Adrenal gland (tissue), 12 donors: ENCODE measurements around the gene ROCK2. TPM values are rescaled to one million over a fixed set of nuclear protein-coding genes. Genes with fewer than 3 reads are reported as not detected.

ENCODE experiments used
- DNase-seq, 7 donors: peaks; one replicate each; pipeline ENCODE4 v3.0.0-alpha.2; 2019 to 2020
- H3K27ac ChIP-seq, 5 donors: fragments of 200-600 bp; sonication (generic) in 4 of 5; 1 replicate in 3 of 5; 2 replicates in 2 of 5; pipeline versions ENCODE4 v1.5.1 to v1.8.0; 2016 to 2020; ENCODE audit warnings: mild to moderate bottlenecking in 1 of 5
- H3K27me3 ChIP-seq: fragments of 200-600 bp; 2 replicates; pipeline ENCODE4 v1.8.0; 2021
- H3K36me3 ChIP-seq, 2 donors: fragments of 200-600 bp; replicated peaks in 1 of 2; 1 replicate in 1 of 2; 2 replicates in 1 of 2; pipeline versions ENCODE4 v1.5.1 to v1.8.0; 2018 to 2022
- H3K4me1 ChIP-seq, 2 donors: fragments of 200-600 bp; replicated peaks in 1 of 2; 1 replicate in 1 of 2; 2 replicates in 1 of 2; pipeline versions ENCODE4 v1.5.1 to v1.8.0; 2018 to 2021
- H3K4me3 ChIP-seq, 4 donors: fragments of 200-600 bp; sonication (generic) in 3 of 4; one replicate each; pipeline ENCODE4 v1.5.1; 2016 to 2018
- H3K9me3 ChIP-seq, 3 donors: fragments of 200-600 bp; sonication (generic) in 1 of 3; replicated peaks in 1 of 3; 1 replicate in 2 of 3; 2 replicates in 1 of 3; pipeline versions ENCODE4 v1.5.1 to v1.8.0; 2016 to 2021
- CTCF ChIP-seq, 6 experiments: fragments of 450-650 bp in 4 of 6; fragments of 200-600 bp in 2 of 6; sonication (generic) in 1 of 6; IDR thresholded peaks; 1 replicate in 5 of 6; 2 replicates in 1 of 6; pipeline versions ENCODE4 v1.5.1 to v1.8.0; 2016 to 2021; ENCODE audit warnings: antibody characterized with exemption in 6 of 6, mild to moderate bottlenecking in 2 of 6, moderate library complexity in 1 of 6
- POLR2A ChIP-seq, 2 donors: fragments of 450-650 bp; IDR thresholded peaks; one replicate each; pipeline ENCODE4 v1.6.1; 2017; ENCODE audit warnings: antibody characterized with exemption in 2 of 2, mild to moderate bottlenecking in 2 of 2, moderate library complexity in 1 of 2
- WGBS, 4 donors: extraction: QIAGEN DNeasy Blood & Tissue Kit in 2 of 4; methylation state at CpG; one replicate each; pipeline versions ENCODE4 v1.1.5 to v1.1.7; 2013 to 2017; 5-methylcytosine and 5-hydroxymethylcytosine counted together
- intact Hi-C, 2 donors: fragments of 100-400 bp; cut with DNase I; formaldehyde crosslinking; loops; one replicate each; pipeline versions ENCODE4 v1.14.1 to v1.15.0; 2022 to 2023
- polyA plus RNA-seq, 3 donors: library from polyadenylated mRNA; stranded (reverse); fragments of 200-250 nt in 2 of 3; fragments of 350-450 nt in 1 of 3; fragmentation: Illumina TruSeq in 1 of 3; extraction: RNeasy Lipid Tissue Mini Kit (QIAGEN cat#74804) in 1 of 3; gene quantifications; one replicate each; pipeline ENCODE4 v1.2.3, GENCODE V29; 2013 to 2014
- total RNA-seq, 9 donors: library from RNA; depleted of rRNA in 4 of 9; stranded (reverse); fragments of >200 nt in 4 of 9; fragments of 120-200 nt in 1 of 9; fragmentation: NEBNext Ultra II Directional in 1 of 9; extraction: Animal tissue kit (Norgen Biotek cat#: 25700) in 1 of 9; gene quantifications; one replicate each; pipeline versions ENCODE4 v1.1.0 to v1.2.4, GENCODE V29; 2013 to 2023
- donor health status: healthy with polysubstance abuse.
- donor health status: Bipolar disorder and iron deficiency.
- donor health status: DM: yes; HTN: yes; CAD: no.
- donor health status: DM: no; HTN: no; CAD: no.
- donor health status: DM: no; HTN: no; CAD: no.
- donor health status: DM: yes; HTN: yes; CAD: no.

ROCK2 gene
- total and polyA plus RNA-seq, 12 donors, result 5.0 to 46.6 (median 26.2) TPM

- H3K4me1 ChIP-seq, result no peaks in the 10 kb centered on the region
- H3K36me3 ChIP-seq, result no peaks in the 10 kb centered on the region
- intact Hi-C loops, result no loop called here
- WGBS, 4 donors, result 73 to 84% (median 79%) methylated on average over 18 of the region's 18 CpGs
- H3K9me3 ChIP-seq, result no peaks in the 10 kb centered on the region
- H3K27me3 ChIP-seq, result no peaks in the 10 kb centered on the region
- DNase-seq, result no peak
- H3K27ac ChIP-seq, result no peak overlapping the region
- TF ChIP-seq POLR2A (IDR thresholded peaks at IDR 0.05), result no peak
- no peak for TF ChIP-seq CTCF (IDR thresholded peaks at IDR 0.05)
- H3K4me3 ChIP-seq, result no peak overlapping the region
Measured at GRCh38 chr2:11389551-11390398, 45.3 kb upstream of the ROCK2 start.

GRCh38 chr2:11389052-11389420 lies 44.6 kb upstream of the ROCK2 start:
- TF ChIP-seq CTCF (IDR thresholded peaks at IDR 0.05) (no peak), POLR2A (IDR thresholded peaks at IDR 0.05) (no peak)
- peak in 1 of 7 donors; percentile 60 for DNase-seq
- WGBS, 4 donors, result 68 to 83% (median 79%) methylated on average over 6 of the region's 6 CpGs
- Histone ChIP-seq H3K4me3 (no peak overlapping the region), H3K4me1 (no peaks in the 10 kb centered on the region), H3K27me3 (no peaks in the 10 kb centered on the region), H3K27ac (no peak overlapping the region), H3K36me3 (no peaks in the 10 kb centered on the region), H3K9me3 (no peaks in the 10 kb centered on the region)
- intact Hi-C loops, result no loop called here

GRCh38 chr2:11388262-11389051 lies 44.0 kb upstream of the ROCK2 start:
- Histone ChIP-seq H3K27me3 (no peaks in the 10 kb centered on the region), H3K4me3 (no peak overlapping the region), H3K9me3 (no peaks in the 10 kb centered on the region), H3K4me1 (no peaks in the 10 kb centered on the region), H3K36me3 (no peaks in the 10 kb centered on the region), H3K27ac (no peak overlapping the region)
- DNase-seq, result no peak
- whole genome bisulfite sequencing, 4 donors, result 57 to 66% (median 65%) methylated on average over 6 to 8 of the region's 8 CpGs
- TF ChIP-seq POLR2A (IDR thresholded peaks at IDR 0.05) (no peak), CTCF (IDR thresholded peaks at IDR 0.05) (no peak)
- intact Hi-C loops, result no loop called here

- no peak overlapping the region for H3K4me3 ChIP-seq
- H3K4me1 ChIP-seq, result no peaks in the 10 kb centered on the region
- no peak overlapping the region for H3K27ac ChIP-seq
- H3K9me3 ChIP-seq, result no peaks in the 10 kb centered on the region
- no peaks in the 10 kb centered on the region for H3K27me3 ChIP-seq
- intact Hi-C loops, result no loop called here
- DNase-seq, result no peak
- no peaks in the 10 kb centered on the region for H3K36me3 ChIP-seq
- whole genome bisulfite sequencing, 4 donors, result 88 to 93% (median 92%) methylated on average over 8 of the region's 8 CpGs
- no peak for TF ChIP-seq POLR2A (IDR thresholded peaks at IDR 0.05)
- TF ChIP-seq CTCF (IDR thresholded peaks at IDR 0.05), result no peak
Measured at GRCh38 chr2:11387843-11388242, 43.4 kb upstream of the ROCK2 start.
